Thyroid gland (tissue), 4 donors: ENCODE results near the gene THRB. TPM values are rescaled to one million over a fixed set of nuclear protein-coding genes. Genes with fewer than 3 reads are reported as not detected.
A peak's percentile ranks its signal among the peaks of the same experiment; 100 is the strongest.
"Not testable (repeated sequence)": the region's sequence is repeated elsewhere in the genome, so short reads cannot be mapped to it uniquely, and the experiment has no call there.

Source experiments
- DNase-seq, 2 donors: peaks; one replicate each; pipeline ENCODE4 v3.0.0-alpha.2; 2019
- H3K27ac ChIP-seq, 3 donors: fragments of 200-600 bp; sonication (generic); 1 replicate in 2 of 3; 2 replicates in 1 of 3; pipeline ENCODE4 v1.5.1; 2016 to 2019; ENCODE audit warnings: mild to moderate bottlenecking in 1 of 3, moderate library complexity in 1 of 3
- H3K27me3 ChIP-seq: fragments of 200-600 bp; sonication (generic); one replicate; pipeline ENCODE4 v1.5.1; 2019
- H3K36me3 ChIP-seq, 2 donors: fragments of 200-600 bp; sonication (generic); one replicate each; pipeline ENCODE4 v1.5.1; 2016 to 2019
- H3K4me1 ChIP-seq, 2 donors: fragments of 200-600 bp; sonication (generic); one replicate each; pipeline ENCODE4 v1.5.1; 2017 to 2019
- H3K4me3 ChIP-seq, 3 donors: fragments of 200-600 bp; sonication (generic); replicated peaks in 1 of 3; 1 replicate in 2 of 3; 2 replicates in 1 of 3; pipeline ENCODE4 v1.5.1; 2016; ENCODE audit warnings: mild to moderate bottlenecking in 1 of 3
- H3K9me3 ChIP-seq: fragments of 200-600 bp; sonication (generic); one replicate; pipeline ENCODE4 v1.5.1; 2017
- POLR2A ChIP-seq, 2 donors: fragments of 450-650 bp; IDR thresholded peaks; one replicate each; pipeline ENCODE4 v1.6.1; 2017; ENCODE audit warnings: antibody characterized with exemption in 2 of 2, mild to moderate bottlenecking in 2 of 2, moderate library complexity in 1 of 2
- WGBS, 2 donors: methylation state at CpG; one replicate each; pipeline ENCODE4 v1.1.5; 2017; 5-methylcytosine and 5-hydroxymethylcytosine counted together
- intact Hi-C: fragments of 100-400 bp; cut with DNase I; formaldehyde crosslinking; loops from one replicate; pipeline ENCODE4 v1.15.1; 2023
- total RNA-seq, 4 donors: library from RNA; depleted of rRNA; stranded (reverse); fragments of >200 nt; gene quantifications; one replicate each; pipeline ENCODE4 v1.2.3, GENCODE V29; 2016
- TF ChIP-seq, protein P1 (sequence below), 6 experiments: fragments of 200-600 bp in 3 of 6; fragments of 450-650 bp in 3 of 6; sonication (generic) in 3 of 6; IDR thresholded peaks; one replicate each; pipeline ENCODE4 v1.5.1; 2016 to 2019; ENCODE audit warnings: antibody characterized with exemption in 6 of 6, mild to moderate bottlenecking in 2 of 6, inconsistent platforms in 1 of 6, moderate library complexity in 1 of 6

The THRB gene
- total RNA-seq, 4 donors from 2014 or later, result 11.1 to 33.2 (median 13.4) TPM

- intact Hi-C loops, result no loop called here
- no peak overlapping the region for H3K27ac ChIP-seq
- DNase-seq, result no peak
- 86 to 87% methylated on average over 1 of the region's 1 CpG for WGBS, 2 donors
- H3K9me3 ChIP-seq, result no peaks in the 10 kb centered on the region
- no peak overlapping the region for H3K4me3 ChIP-seq
- no peaks in the 10 kb centered on the region for H3K27me3 ChIP-seq
- no peaks in the 10 kb centered on the region for H3K4me1 ChIP-seq
- no peak for TF ChIP-seq POLR2A (IDR thresholded peaks at IDR 0.05)
- TF ChIP-seq, protein P1, sequence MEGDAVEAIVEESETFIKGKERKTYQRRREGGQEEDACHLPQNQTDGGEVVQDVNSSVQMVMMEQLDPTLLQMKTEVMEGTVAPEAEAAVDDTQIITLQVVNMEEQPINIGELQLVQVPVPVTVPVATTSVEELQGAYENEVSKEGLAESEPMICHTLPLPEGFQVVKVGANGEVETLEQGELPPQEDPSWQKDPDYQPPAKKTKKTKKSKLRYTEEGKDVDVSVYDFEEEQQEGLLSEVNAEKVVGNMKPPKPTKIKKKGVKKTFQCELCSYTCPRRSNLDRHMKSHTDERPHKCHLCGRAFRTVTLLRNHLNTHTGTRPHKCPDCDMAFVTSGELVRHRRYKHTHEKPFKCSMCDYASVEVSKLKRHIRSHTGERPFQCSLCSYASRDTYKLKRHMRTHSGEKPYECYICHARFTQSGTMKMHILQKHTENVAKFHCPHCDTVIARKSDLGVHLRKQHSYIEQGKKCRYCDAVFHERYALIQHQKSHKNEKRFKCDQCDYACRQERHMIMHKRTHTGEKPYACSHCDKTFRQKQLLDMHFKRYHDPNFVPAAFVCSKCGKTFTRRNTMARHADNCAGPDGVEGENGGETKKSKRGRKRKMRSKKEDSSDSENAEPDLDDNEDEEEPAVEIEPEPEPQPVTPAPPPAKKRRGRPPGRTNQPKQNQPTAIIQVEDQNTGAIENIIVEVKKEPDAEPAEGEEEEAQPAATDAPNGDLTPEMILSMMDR (IDR thresholded peaks at IDR 0.05), result no peak
- H3K36me3 ChIP-seq, result no peaks in the 10 kb centered on the region
These were observed 60.0 kb downstream of the THRB start for GRCh38 chr3:24434651-24435050.

- H3K4me1 ChIP-seq, result no peaks in the 10 kb centered on the region
- H3K27ac ChIP-seq, result no peak overlapping the region
- no peaks in the 10 kb centered on the region for H3K36me3 ChIP-seq
- whole genome bisulfite sequencing, 2 donors, result 70 to 77% methylated on average over 5 of the region's 5 CpGs
- H3K4me3 ChIP-seq, result no peak overlapping the region
- TF ChIP-seq, protein P1 (IDR thresholded peaks at IDR 0.05), result no peak
- TF ChIP-seq POLR2A (IDR thresholded peaks at IDR 0.05), result no peak
- H3K9me3 ChIP-seq, result no peaks in the 10 kb centered on the region
- peak; percentile 24 to 25 for DNase-seq
- intact Hi-C loops, result no loop called here
- H3K27me3 ChIP-seq, result no peaks in the 10 kb centered on the region
These were observed 60.6 kb downstream of the THRB start for GRCh38 chr3:24433838-24434591.

GRCh38 chr3:24432989-24433388, 61.7 kb downstream of the THRB start:
- Histone ChIP-seq H3K36me3 (no peaks in the 10 kb centered on the region), H3K27me3 (no peaks in the 10 kb centered on the region), H3K27ac (no peak overlapping the region), H3K9me3 (no peaks in the 10 kb centered on the region), H3K4me1 (no peaks in the 10 kb centered on the region), H3K4me3 (no peak overlapping the region)
- TF ChIP-seq, protein P1 (IDR thresholded peaks at IDR 0.05), result no peak
- no peak for TF ChIP-seq POLR2A (IDR thresholded peaks at IDR 0.05)
- intact Hi-C loops, result no loop called here
- DNase-seq, result no peak

- Histone ChIP-seq H3K27me3 (no peaks in the 10 kb centered on the region), H3K27ac (no peak overlapping the region), H3K4me3 (no peak overlapping the region), H3K36me3 (no peaks in the 10 kb centered on the region), H3K9me3 (no peaks in the 10 kb centered on the region), H3K4me1 (no peaks in the 10 kb centered on the region)
- intact Hi-C loops, result no loop called here
- no peak for DNase-seq
- 68 to 76% methylated on average over 2 of the region's 2 CpGs for WGBS, 2 donors
- TF ChIP-seq, protein P1 (IDR thresholded peaks at IDR 0.05), result no peak
- TF ChIP-seq POLR2A (IDR thresholded peaks at IDR 0.05), result no peak
These were observed 66.2 kb downstream of the THRB start for GRCh38 chr3:24428481-24428880.

DNA sequence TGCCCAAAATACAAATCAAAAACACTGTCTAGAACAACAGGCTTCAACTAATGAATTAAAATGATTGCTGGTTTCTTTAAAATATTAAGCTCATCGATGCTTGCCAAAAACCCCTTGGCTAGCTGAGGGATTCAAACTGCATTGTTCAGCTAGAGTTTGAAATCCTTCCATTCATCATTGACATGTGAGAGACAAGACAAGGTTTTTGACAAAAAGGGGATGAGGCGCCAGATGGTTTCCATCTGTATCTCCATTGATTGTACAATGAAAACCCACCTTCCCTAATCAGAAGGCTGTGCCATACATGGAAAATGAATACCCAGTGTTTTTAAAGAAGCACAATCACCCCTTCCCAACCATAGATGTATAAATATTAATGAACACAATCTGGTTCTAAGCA, 67.8 kb downstream of the THRB start:
- no peaks in the 10 kb centered on the region for H3K27me3 ChIP-seq
- no peaks in the 10 kb centered on the region for H3K9me3 ChIP-seq
- no peak for TF ChIP-seq POLR2A (IDR thresholded peaks at IDR 0.05)
- TF ChIP-seq, protein P1 (IDR thresholded peaks at IDR 0.05), result no peak
- H3K36me3 ChIP-seq, result no peaks in the 10 kb centered on the region
- WGBS, 2 donors, result 90 to 94% methylated on average over 2 of the region's 2 CpGs
- H3K4me3 ChIP-seq, result no peak overlapping the region
- H3K27ac ChIP-seq, result no peak overlapping the region
- intact Hi-C loops, result no loop called here
- H3K4me1 ChIP-seq, result no peaks in the 10 kb centered on the region
- no peak for DNase-seq

- intact Hi-C loops, H3K4me3 ChIP-seq, H3K27me3 ChIP-seq, DNase-seq, H3K9me3 ChIP-seq, H3K4me1 ChIP-seq, H3K36me3 ChIP-seq, H3K27ac ChIP-seq: not testable (repeated sequence)
- 85 to 90% methylated on average over 1 of the region's 1 CpG for WGBS, 2 donors
These were observed 73.8 kb downstream of the THRB start for GRCh38 chr3:24420829-24421228.
